Neuron (in vitro differentiated cells): ENCODE results near the gene RPIA.

ENCODE experiments used
- H2AFZ ChIP-seq: one replicate; pipeline ENCODE4 v1.6.1; 2013; ENCODE audit warnings: low read depth, mild to moderate bottlenecking, inconsistent platforms, low read length, moderate library complexity
- H3K27me3 ChIP-seq: one replicate; pipeline ENCODE4 v1.6.1; 2013; ENCODE audit warnings: low read length; ENCODE audit not compliant: insufficient read depth
- H3K36me3 ChIP-seq: one replicate; pipeline ENCODE4 v1.6.1; 2013; ENCODE audit warnings: low read length; ENCODE audit not compliant: insufficient read depth
- H3K4me1 ChIP-seq: one replicate; pipeline ENCODE4 v1.6.1; 2013; ENCODE audit warnings: low read length; ENCODE audit not compliant: insufficient read depth
- H3K4me3 ChIP-seq: 2 replicates; pipeline ENCODE4 v1.5.1; 2013; ENCODE audit warnings: mild to moderate bottlenecking, low read length, moderate library complexity
- H3K9me3 ChIP-seq: one replicate; pipeline ENCODE4 v1.6.1; 2013; ENCODE audit warnings: low read length

RPIA gene

DNA sequence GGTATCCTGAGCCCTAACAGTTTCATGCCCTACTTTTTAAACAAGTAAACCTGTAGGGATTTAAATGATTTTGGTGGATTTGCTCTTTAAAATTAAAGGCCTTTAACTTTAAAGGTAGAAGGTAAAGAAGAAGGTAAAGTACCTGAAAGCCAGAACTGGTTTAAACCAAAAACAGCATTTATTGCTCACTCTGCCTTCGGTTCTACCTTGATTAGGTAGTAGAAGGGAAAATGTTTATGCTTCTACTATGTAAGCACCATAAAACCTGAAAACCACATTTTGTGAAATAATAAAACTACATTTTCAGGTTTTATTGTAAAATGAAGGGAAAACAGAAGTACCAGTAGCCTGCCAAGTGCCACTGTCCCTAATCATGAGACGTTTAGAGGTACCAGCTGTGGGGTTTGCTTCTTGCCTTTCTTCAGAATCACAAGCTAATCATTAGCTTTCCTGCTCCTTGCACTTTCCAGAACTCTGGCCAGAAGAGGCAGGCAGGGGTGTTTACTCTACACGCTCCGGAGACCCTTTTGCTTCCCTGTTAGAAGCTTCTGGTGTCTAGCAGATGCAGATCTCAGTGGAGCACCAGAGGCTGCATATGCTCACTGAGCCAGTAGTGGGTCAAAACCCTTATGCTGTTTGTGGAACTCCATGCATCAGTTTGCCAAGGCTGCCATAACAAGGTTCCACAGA lies 33.3 kb downstream of the RPIA start:
- H3K27me3 ChIP-seq = no peaks in the 10 kb centered on the region
- no peak overlapping the region for H3K4me3 ChIP-seq
- H3K36me3 ChIP-seq = no peaks in the 10 kb centered on the region
- peaks cover 3% of the 10 kb centered on the region for H3K9me3 ChIP-seq
- H3K4me1 ChIP-seq = no peaks in the 10 kb centered on the region
- H2AFZ ChIP-seq = no peak overlapping the region

DNA sequence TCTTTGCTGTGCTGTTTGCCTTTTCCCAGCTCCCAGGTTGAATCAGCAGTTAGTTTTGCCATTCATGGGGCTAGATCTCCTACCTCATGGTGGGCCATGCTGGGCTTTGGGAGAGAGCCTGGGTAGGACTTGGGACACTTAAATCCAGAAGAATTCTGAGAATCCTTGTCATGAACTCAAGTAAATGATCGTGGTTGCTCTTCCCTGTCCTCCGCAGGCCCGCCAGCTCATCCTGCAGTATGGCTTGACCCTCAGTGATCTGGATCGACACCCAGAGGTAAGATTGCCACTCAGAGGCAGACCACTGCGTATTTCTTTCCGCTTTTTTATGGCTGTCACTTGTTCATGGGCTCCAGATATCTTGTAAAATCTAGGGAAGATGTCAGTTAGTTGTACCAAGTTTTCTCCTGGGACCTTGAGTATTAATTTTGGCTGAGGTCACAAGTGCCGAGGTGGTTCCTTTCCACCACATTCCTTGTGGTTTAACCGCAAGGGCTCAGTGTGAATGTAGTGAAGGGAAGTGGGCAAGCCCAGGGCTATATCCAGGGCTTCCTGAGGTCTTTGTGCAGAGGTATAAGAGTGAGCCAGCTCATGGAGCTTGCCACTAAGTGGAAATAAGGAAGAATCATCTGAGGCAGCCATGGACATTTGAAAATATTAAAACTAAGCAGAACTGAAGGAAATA lies 37.7 kb downstream of the RPIA start:
- Histone ChIP-seq H3K9me3 (peaks cover 3% of the 10 kb centered on the region), H2AFZ (no peak overlapping the region), H3K4me1 (no peaks in the 10 kb centered on the region), H3K4me3 (no peak overlapping the region), H3K36me3 (no peaks in the 10 kb centered on the region), H3K27me3 (no peaks in the 10 kb centered on the region)

DNA sequence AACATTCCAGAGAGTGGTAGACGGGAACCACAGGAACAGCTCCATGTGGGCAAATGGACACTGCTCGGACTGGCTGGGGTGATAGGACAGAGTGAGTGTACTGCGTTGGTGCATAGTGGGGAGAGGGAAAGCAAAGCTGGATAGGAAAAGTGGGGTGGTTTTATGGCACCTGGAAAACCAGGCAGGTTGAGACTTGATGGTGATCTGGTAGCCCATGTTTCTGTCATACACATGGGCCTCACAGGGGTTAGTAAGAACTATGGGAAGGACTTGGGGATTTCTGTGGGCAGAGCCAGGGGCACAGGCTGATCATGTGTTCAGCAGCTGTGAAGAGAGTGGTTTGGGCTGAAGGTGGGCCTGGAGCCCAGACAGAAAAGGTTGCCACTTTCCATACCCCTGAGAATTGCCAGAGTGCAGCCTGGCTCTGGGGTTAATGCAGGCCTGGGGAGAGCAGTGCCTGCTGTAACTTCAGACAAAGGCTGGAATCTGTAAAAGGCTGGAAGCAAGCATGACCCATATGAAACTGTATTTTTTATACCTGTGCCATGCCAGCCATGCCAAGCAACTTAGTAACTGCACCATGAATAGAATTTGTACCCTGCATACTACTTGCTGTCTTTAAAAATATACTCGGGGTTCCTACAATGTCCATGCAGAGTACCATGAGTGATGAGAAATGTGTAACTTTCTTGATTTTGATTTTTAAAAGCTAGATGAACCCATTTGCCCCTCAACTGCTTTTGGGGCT lies 41.9 kb downstream of the RPIA start:
- Histone ChIP-seq H3K9me3 (no peaks in the 10 kb centered on the region), H3K4me1 (no peaks in the 10 kb centered on the region), H3K36me3 (peaks cover 16% of the 10 kb centered on the region), H3K4me3 (no peak overlapping the region), H2AFZ (no peak overlapping the region), H3K27me3 (no peaks in the 10 kb centered on the region)

DNA sequence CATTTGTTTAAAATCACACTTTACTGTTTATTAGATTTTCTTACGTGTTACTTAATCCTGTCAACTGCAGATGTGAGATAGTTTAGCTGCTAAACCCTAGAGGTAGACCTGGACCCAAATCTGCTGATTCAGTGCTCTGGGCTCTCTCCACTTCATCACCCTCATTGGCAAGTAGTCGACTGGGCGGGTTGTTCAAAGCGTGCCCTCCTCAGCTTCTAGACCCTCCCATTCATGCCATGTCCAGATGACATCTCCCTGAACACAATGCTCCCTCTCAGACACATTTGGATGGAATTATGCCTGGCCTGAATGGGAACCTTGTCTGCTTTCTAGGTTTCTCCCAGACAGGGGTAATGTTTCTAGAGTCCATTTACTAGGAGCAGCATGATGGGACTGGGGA lies 43.7 kb downstream of the RPIA start:
- Histone ChIP-seq H3K4me1 (no peaks in the 10 kb centered on the region), H3K36me3 (peaks cover 21% of the 10 kb centered on the region), H2AFZ (no peak overlapping the region), H3K27me3 (no peaks in the 10 kb centered on the region), H3K9me3 (no peaks in the 10 kb centered on the region), H3K4me3 (no peak overlapping the region)

DNA sequence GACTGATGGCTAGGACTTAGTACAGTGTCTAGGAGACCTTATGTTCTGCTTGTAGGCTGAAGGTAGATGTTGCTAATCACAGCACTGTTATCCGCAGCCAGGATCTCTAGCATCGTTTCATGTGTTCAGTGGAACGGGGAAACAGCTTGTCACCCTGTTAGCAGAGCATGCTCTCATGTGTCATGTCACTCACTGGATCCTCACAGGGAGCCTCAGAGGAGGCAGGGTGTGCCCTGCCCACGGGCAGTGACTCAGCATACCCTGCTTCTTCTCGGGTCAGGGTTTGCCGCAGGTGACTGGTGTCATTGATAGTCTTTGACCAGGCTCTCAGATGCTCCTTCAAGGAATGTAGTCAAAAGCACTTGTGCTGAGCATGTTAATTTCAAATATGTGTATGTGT lies 44.4 kb downstream of the RPIA start:
- Histone ChIP-seq H3K27me3 (no peaks in the 10 kb centered on the region), H3K4me1 (no peaks in the 10 kb centered on the region), H2AFZ (no peak overlapping the region), H3K36me3 (peaks cover 23% of the 10 kb centered on the region), H3K4me3 (no peak overlapping the region), H3K9me3 (no peaks in the 10 kb centered on the region)

DNA sequence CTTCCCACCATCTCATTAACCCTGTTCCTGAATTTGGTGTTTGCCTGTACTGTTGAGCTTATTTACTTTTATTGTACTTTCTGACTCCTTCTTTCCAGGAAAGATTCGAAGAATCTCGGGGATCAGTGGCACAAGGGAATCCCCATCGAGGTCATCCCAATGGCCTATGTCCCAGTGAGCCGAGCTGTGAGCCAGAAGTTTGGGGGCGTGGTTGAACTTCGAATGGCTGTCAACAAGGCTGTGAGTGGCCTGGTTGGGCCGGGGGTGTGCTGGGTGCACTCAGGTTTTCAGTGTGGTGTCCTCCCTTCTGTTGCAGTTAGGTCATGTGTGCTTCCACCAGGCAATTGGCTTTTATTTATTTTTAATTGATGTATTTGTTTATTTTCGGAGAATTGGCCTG lies 45.0 kb downstream of the RPIA start:
- peaks cover 26% of the 10 kb centered on the region for H3K36me3 ChIP-seq

DNA sequence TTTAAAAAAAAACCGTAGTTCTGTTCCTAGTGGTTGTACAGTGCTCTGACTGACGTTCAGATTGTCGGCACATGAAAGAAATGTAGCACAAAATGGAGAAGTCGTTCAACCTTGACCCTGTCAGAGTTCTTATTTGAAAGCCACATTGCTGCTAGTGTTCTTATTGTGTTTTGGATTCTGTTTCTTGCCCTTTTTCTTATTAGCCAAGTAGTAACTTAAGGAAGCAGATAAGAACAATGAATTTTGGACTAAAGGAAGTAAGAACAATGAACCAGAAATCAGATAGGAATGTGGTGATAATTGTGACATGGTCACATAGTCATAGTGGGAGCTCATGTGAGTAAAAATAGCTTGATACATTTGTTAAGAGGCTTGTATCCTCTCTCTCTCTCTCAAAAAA lies 45.9 kb downstream of the RPIA start:
- Histone ChIP-seq H3K27me3 (no peaks in the 10 kb centered on the region), H2AFZ (no peak overlapping the region), H3K4me1 (no peaks in the 10 kb centered on the region), H3K9me3 (peaks cover 2% of the 10 kb centered on the region), H3K36me3 (peaks cover 28% of the 10 kb centered on the region), H3K4me3 (no peak overlapping the region)

More for the DNA sequence above, 45.0 kb downstream of the RPIA start:
- Histone ChIP-seq H2AFZ (no peak overlapping the region), H3K9me3 (peaks cover 2% of the 10 kb centered on the region), H3K4me1 (no peaks in the 10 kb centered on the region), H3K4me3 (no peak overlapping the region), H3K27me3 (no peaks in the 10 kb centered on the region)

DNA sequence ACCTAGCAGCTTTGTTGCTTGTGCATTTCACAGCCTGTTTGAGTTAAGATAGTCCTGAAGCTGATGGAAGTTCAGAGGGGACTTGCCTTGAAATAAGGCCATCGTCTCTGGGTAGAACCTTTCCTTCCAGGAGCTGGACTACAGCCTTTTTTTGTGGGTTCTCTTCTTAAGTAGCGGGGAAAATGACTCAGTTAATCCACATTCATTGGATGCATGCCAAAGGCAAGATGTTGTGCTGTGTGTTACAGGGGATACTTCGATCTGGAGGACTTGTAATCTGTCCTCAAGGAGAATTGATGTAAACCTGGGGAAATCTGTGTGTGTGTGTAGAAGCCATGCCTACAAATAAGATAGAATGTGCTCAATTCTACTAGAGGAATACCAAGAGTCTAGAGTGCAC lies 46.8 kb downstream of the RPIA start:
- Histone ChIP-seq H3K4me1 (no peaks in the 10 kb centered on the region), H2AFZ (no peak overlapping the region), H3K36me3 (peaks cover 30% of the 10 kb centered on the region), H3K4me3 (no peak overlapping the region), H3K27me3 (no peaks in the 10 kb centered on the region), H3K9me3 (peaks cover 4% of the 10 kb centered on the region)

DNA sequence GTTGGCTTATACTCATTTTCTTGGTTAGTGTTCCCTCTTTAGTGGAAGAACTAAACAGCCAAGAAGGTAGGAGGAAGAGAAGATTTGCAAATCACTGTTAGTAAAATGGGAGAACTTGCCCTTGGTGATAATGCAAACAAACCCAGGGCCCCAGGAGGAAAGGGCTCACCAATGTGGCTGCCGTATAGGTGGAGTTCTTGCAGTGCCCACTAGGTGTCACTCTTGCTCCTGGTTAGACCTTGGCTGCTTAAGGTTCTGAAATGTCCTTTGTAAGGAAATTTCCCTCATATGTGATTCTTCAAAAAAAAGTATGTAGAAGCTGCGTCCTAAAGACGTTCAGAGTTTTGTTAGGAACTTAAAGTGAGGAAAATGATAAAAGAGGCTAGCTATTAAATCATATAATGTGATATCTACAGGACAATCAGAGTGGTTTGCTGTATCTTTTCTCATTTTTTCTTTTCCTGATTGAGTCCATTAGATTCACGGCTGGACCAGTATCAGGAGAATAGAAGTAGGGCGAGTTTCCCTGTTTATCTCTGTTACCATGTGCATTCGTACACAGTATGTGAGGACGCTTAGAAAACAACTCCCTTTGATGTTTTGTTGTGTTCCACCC lies 48.6 kb downstream of the RPIA start:
- H3K36me3 ChIP-seq = peaks cover 35% of the 10 kb centered on the region
- H2AFZ ChIP-seq = no peak overlapping the region
- peaks cover 9% of the 10 kb centered on the region for H3K9me3 ChIP-seq
- no peak overlapping the region for H3K4me3 ChIP-seq
- H3K4me1 ChIP-seq = no peaks in the 10 kb centered on the region
- H3K27me3 ChIP-seq = no peaks in the 10 kb centered on the region

DNA sequence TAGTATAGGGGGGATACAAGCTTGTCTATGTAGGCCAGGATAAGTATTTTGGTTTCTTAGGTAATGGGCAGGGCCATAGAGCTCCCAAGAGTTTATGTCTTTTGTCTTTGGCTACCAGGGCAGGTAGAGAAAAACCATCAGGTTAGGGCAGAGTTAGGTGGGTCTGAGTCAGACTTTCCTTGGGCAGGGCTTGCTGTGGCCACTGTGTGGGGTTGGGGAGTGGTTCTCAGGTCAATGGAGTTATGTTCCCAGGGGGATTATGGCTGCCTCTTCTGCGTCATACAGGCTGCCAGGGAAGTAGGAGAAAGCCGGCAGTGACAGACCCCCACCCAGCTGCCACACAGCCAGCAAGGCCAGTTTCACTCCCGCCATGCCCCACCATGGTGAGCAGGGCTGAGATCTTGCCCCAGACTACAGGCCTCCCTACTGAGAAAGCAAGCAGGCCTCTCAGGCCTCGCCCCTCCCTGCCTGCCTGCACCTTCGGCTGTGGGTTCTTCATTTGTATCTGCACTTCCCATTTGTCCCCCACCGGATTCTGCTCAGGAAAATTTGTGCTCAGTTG lies 55.5 kb downstream of the RPIA start:
- Histone ChIP-seq H3K27me3 (no peaks in the 10 kb centered on the region), H3K36me3 (peaks cover 46% of the 10 kb centered on the region), H3K9me3 (peaks cover 16% of the 10 kb centered on the region)

DNA sequence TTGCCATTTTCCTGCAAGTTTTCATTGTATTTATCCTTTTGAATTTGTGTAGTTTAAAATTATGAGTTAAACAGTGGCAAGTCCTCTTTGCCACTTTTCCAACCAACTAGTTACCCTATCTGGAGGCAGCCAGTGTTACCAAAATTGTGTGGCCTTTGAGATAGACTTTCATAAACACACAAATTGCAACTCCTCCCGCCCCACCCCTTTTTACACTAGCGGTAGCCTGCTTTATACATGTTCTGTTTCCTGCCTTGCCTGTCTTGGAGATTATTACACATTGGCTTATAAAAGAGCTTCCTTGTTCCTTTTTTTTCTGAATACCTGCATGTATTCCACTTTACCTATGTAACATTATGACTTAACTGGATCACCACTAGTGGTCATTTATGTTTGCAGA lies 56.5 kb downstream of the RPIA start:
- Histone ChIP-seq H3K9me3 (peaks cover 14% of the 10 kb centered on the region), H3K27me3 (no peaks in the 10 kb centered on the region), H3K36me3 (peaks cover 43% of the 10 kb centered on the region), H2AFZ (no peak overlapping the region), H3K4me3 (no peak overlapping the region), H3K4me1 (no peaks in the 10 kb centered on the region)

More for the DNA sequence above, 55.5 kb downstream of the RPIA start:
- H3K4me1 ChIP-seq = no peaks in the 10 kb centered on the region
- no peak overlapping the region for H2AFZ ChIP-seq
- no peak overlapping the region for H3K4me3 ChIP-seq

DNA sequence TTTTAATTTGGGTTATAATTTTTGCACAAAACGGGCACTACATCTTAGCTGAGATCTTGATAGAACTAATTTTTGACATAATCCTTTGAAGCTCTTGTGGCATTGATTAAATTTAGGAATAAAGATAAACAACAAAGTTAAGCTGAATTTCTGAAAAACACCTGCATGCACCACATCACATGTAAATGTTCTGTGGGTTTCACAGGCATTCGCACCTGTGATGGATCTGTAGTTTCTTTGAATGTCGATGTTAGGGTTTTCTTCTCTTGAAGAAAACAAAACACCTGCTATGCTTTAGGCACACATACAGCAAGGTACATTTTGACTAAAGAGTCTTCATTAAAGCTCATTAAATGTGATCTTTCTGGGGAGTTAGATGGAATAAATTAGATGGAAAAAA lies 60.3 kb downstream of the RPIA start:
- Histone ChIP-seq H3K4me1 (no peaks in the 10 kb centered on the region), H3K36me3 (peaks cover 31% of the 10 kb centered on the region), H2AFZ (no peak overlapping the region), H3K27me3 (no peaks in the 10 kb centered on the region), H3K4me3 (no peak overlapping the region), H3K9me3 (no peaks in the 10 kb centered on the region)
